Breast epithelium (tissue), 4 donors: Measurements from ENCODE around the gene SPANXN4. TPM values are rescaled to one million over a fixed set of nuclear protein-coding genes. Genes with fewer than 3 reads are reported as not detected.

Experiments
- DNase-seq, 2 donors: peaks; one replicate each; pipeline ENCODE4 v3.0.0-alpha.2; 2019; ENCODE audit warnings: low spot score in 2 of 2
- H3K27ac ChIP-seq, 2 donors: fragments of 200-600 bp; sonication (generic) in 1 of 2; one replicate each; pipeline ENCODE4 v1.5.1; 2016 to 2019; ENCODE audit warnings: mild to moderate bottlenecking in 1 of 2
- H3K27me3 ChIP-seq, 2 donors: fragments of 200-600 bp; sonication (generic) in 1 of 2; one replicate each; pipeline versions ENCODE4 v1.5.1 to v1.6.0; 2017 to 2019; ENCODE audit warnings: control low read depth in 1 of 2, mild to moderate bottlenecking in 1 of 2
- H3K36me3 ChIP-seq: fragments of 200-600 bp; one replicate; pipeline ENCODE4 v1.5.1; 2019
- H3K4me1 ChIP-seq, 2 donors: fragments of 200-600 bp; sonication (generic); one replicate each; pipeline ENCODE4 v1.5.1; 2016 to 2019; ENCODE audit warnings: control low read depth in 1 of 2
- H3K4me3 ChIP-seq, 3 donors: fragments of 200-600 bp; sonication (generic); 1 replicate in 2 of 3; 2 replicates in 1 of 3; pipeline ENCODE4 v1.5.1; 2016 to 2019; ENCODE audit warnings: mild to moderate bottlenecking in 3 of 3, moderate library complexity in 2 of 3
- H3K9me3 ChIP-seq, 2 donors: fragments of 200-600 bp; sonication (generic) in 1 of 2; one replicate each; pipeline ENCODE4 v1.5.1; 2016 to 2019; ENCODE audit warnings: control low read depth in 1 of 2
- POLR2A ChIP-seq: fragments of 450-650 bp; IDR thresholded peaks from one replicate; pipeline ENCODE4 v1.6.1; 2016; ENCODE audit warnings: antibody characterized with exemption, mild to moderate bottlenecking, moderate library complexity
- POLR2AphosphoS5 ChIP-seq, 3 donors: sonication (generic); formaldehyde crosslinking; IDR thresholded peaks; one replicate each; pipeline ENCODE4 v1.6.1; 2017; ENCODE audit warnings: antibody characterized with exemption in 3 of 3
- intact Hi-C: fragments of 100-400 bp; cut with DNase I; formaldehyde crosslinking; loops from one replicate; pipeline ENCODE4 v1.15.1; 2023; ENCODE audit warnings: low total_unique reads
- total RNA-seq, 3 donors: library from RNA; depleted of rRNA; stranded (reverse); fragments of >200 nt; gene quantifications; one replicate each; pipeline ENCODE4 v1.1.0, GENCODE V29; 2016
- TF ChIP-seq, protein P1 (sequence below), 3 donors: fragments of 450-650 bp; IDR thresholded peaks; one replicate each; pipeline ENCODE4 v1.5.1; 2016 to 2017; ENCODE audit warnings: antibody characterized with exemption in 3 of 3, mild to moderate bottlenecking in 3 of 3, moderate library complexity in 3 of 3

SPANXN4 gene
- total RNA-seq, 3 donors from 2014 or later = not detected

DNA sequence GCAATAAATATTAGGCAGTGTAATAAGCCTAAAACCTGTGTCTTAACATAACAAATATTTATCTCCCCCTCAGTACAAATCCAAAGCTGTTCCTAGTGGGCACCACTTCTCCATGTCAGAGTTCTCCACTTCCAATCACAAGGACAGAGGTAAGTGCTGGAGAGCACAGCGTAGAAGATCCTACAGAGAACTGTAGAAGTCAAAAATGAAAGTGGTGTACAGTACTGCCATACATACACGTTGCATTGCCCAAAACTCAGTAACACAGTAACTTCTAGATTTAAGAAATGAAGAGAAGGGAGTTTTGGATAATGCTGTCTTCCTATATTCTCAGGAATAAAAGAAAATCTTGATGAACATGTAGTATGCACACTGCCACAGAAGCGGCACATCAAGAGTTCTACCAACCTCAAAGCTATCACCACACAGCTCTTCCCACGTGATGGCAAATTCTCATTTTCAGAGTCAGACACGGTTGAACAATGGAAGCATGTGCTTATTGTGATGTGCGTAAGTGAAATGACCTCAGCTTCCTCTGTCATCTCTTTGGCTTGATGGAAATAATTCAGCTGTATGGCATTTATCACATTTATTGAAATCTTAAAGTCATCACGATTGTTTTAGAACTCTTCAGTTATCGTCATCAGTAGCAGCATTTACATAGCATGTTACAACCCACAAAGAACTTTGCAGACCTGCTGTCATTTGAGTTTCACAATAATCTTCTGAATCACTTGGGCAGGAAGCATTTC lies 27.1 kb upstream of the SPANXN4 start:
- no peaks in the 10 kb centered on the region for H3K4me1 ChIP-seq
- no peak overlapping the region for H3K4me3 ChIP-seq
- H3K9me3 ChIP-seq = peaks cover 0 to 7% of the 10 kb centered on the region in 2 donors
- no peaks in the 10 kb centered on the region for H3K36me3 ChIP-seq
- no peak overlapping the region for H3K27ac ChIP-seq
- intact Hi-C loops = no loop called here
- TF ChIP-seq, protein P1, sequence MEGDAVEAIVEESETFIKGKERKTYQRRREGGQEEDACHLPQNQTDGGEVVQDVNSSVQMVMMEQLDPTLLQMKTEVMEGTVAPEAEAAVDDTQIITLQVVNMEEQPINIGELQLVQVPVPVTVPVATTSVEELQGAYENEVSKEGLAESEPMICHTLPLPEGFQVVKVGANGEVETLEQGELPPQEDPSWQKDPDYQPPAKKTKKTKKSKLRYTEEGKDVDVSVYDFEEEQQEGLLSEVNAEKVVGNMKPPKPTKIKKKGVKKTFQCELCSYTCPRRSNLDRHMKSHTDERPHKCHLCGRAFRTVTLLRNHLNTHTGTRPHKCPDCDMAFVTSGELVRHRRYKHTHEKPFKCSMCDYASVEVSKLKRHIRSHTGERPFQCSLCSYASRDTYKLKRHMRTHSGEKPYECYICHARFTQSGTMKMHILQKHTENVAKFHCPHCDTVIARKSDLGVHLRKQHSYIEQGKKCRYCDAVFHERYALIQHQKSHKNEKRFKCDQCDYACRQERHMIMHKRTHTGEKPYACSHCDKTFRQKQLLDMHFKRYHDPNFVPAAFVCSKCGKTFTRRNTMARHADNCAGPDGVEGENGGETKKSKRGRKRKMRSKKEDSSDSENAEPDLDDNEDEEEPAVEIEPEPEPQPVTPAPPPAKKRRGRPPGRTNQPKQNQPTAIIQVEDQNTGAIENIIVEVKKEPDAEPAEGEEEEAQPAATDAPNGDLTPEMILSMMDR (IDR thresholded peaks at IDR 0.05) = no peak
- no peak for TF ChIP-seq POLR2A
- no peak for TF ChIP-seq POLR2AphosphoS5 (IDR thresholded peaks at IDR 0.05)
- peaks cover 0 to 4% of the 10 kb centered on the region in 2 donors for H3K27me3 ChIP-seq
- no peak for DNase-seq

DNA sequence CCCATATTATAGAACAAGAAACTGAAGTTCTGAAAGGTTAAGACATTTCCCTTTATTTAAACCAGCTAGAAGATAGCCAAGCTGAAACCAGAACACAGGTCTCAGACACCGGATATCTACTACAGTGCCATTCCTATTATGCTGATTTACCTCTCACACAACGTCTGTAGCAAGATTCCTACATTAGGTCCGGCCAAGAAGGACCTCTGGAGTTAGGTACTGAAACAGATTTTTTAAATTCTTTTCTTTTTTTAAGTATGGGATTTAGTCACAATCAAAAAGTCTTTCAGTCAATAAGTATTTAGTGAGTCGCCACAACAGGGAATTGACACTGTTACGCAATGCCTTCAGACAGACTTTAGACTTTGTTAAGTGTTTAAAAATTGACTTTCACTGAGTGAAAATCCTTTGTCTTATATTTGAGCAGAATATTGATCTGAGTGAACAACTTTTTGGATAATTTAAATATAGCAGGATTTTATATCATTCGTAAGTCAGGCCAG lies 26.5 kb upstream of the SPANXN4 start:
- H3K9me3 ChIP-seq = peaks cover 0 to 7% of the 10 kb centered on the region in 2 donors
- H3K36me3 ChIP-seq = no peaks in the 10 kb centered on the region
- H3K4me1 ChIP-seq = no peaks in the 10 kb centered on the region
- intact Hi-C loops = no loop called here
- TF ChIP-seq POLR2A (no peak), POLR2AphosphoS5 (IDR thresholded peaks at IDR 0.05) (no peak)
- TF ChIP-seq, protein P1 (IDR thresholded peaks at IDR 0.05) = no peak
- DNase-seq = no peak
- peaks cover 0 to 4% of the 10 kb centered on the region in 2 donors for H3K27me3 ChIP-seq
- H3K27ac ChIP-seq = no peak overlapping the region
- H3K4me3 ChIP-seq = no peak overlapping the region

DNA sequence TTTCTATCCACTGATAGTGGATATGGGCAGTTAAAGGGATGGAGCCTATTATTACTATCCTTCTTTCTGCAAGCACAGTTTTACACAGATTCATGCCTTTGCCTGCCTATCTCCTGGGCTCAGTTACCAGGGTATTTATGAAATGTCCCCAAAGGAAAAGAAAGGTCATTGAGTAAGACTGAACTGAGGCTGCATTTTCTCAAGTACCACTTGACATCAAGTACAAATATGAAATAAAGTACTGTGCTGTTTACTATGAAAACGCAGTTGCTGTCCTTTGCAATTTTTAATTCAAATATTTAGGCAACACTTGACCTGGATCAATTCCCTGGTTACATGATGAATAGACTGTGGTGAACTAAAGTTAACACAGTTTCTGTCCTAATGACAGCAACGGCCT lies 23.5 kb upstream of the SPANXN4 start:
- intact Hi-C loops = no loop called here
- no peaks in the 10 kb centered on the region for H3K4me1 ChIP-seq
- H3K36me3 ChIP-seq = no peaks in the 10 kb centered on the region
- no peak overlapping the region for H3K4me3 ChIP-seq
- no peak for TF ChIP-seq POLR2A
- no peaks in the 10 kb centered on the region for H3K27me3 ChIP-seq
- H3K27ac ChIP-seq = no peak overlapping the region
- no peak for DNase-seq
- H3K9me3 ChIP-seq = no peaks in the 10 kb centered on the region

DNA sequence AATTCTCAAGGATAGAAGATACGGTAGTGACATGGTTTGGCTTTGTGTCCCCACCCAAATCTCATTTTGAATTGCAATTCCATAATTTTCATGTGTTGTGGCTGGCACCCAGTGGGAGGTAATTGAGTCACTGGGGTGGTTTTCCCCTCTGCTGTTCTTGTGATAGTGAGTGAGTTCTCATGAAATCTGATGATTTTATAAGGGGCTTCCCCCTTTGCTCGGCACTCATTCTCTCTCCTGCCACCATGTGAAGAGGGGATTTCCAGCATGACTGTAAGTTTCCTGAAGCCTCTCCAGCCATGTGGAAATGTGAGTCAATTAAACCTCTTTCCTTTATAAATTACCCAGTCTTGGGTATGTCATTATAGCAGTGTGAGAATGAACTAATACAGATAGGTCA lies 8.5 kb upstream of the SPANXN4 start:
- H3K4me3 ChIP-seq = no peak overlapping the region
- peaks cover 0 to 7% of the 10 kb centered on the region in 2 donors for H3K9me3 ChIP-seq
- no peaks in the 10 kb centered on the region for H3K27me3 ChIP-seq
- no peaks in the 10 kb centered on the region for H3K36me3 ChIP-seq
- DNase-seq = no peak
- H3K27ac ChIP-seq = no peak overlapping the region
- intact Hi-C loops = no loop called here
- TF ChIP-seq POLR2AphosphoS5 (IDR thresholded peaks at IDR 0.05) (no peak), POLR2A (no peak)
- TF ChIP-seq, protein P1 (IDR thresholded peaks at IDR 0.05) = no peak
- H3K4me1 ChIP-seq = no peaks in the 10 kb centered on the region

DNA sequence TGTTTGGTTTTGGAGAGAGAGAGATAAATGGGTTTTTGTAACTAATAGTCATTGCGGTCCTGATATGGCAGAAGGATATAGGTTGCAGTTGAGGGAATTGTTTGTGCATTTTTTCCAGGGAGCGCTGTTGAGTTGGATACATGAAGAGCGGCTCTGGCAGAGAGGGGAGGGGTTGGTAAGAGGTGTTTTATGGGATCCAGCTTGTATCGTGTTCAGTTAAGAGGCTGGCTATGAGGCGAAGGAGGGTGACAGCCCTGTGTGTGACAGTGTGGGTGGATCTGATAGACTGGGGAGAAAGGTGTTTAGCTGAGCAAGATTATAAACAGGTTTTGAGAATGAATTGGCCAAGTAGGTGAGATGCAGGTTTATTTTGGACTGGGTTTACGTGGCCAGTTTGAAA lies 1.5 kb downstream of the SPANXN4 start:
- intact Hi-C loops = no loop called here
- no peak for TF ChIP-seq POLR2AphosphoS5 (IDR thresholded peaks at IDR 0.05)
- TF ChIP-seq, protein P1 (IDR thresholded peaks at IDR 0.05) = no peak
- no peak for TF ChIP-seq POLR2A
- no peaks in the 10 kb centered on the region for H3K4me1 ChIP-seq
- no peaks in the 10 kb centered on the region for H3K36me3 ChIP-seq
- H3K27me3 ChIP-seq = no peaks in the 10 kb centered on the region
- DNase-seq = no peak
- no peak overlapping the region for H3K27ac ChIP-seq
- H3K4me3 ChIP-seq = no peak overlapping the region
- H3K9me3 ChIP-seq = no peaks in the 10 kb centered on the region
